WTC11 (cell line): ENCODE data around the gene PROSER3. TPM values are rescaled to one million over a fixed set of nuclear protein-coding genes. Genes with fewer than 3 reads are reported as not detected.

Experiments used
- ATAC-seq: fragments of 200-7000 bp; cut with Tn5 transposase; 2 replicates; pipeline ENCODE4 v1.10.0; 2021; ENCODE audit warnings: mild to moderate bottlenecking, moderate library complexity
- CTCF ChIA-PET: fragments of 300-600 bp; sonication (Branson Sonifier 250); formaldehyde crosslinking; loops from one replicate; lab custom pipeline; 2021; ENCODE audit warnings: antibody characterized with exemption; lab: Charles Lee
- POLR2A ChIA-PET: fragments of 350-600 bp; sonication (Branson Sonifier 250); formaldehyde crosslinking; loops from one replicate; lab custom pipeline; 2021; ENCODE audit warnings: antibody characterized with exemption; lab: Charles Lee
- DNase-seq: peaks from one replicate; pipeline ENCODE4 v3.0.0; 2021; ENCODE audit warnings: low spot score
- H3K27ac Mint-ChIP-seq: 2 replicates; pipeline ENCODE4 v1.8.0; 2021; ENCODE audit warnings: mixed read lengths
- H3K27me3 Mint-ChIP-seq: 2 replicates; pipeline ENCODE4 v1.8.0; 2021; ENCODE audit warnings: low read depth, mild to moderate bottlenecking, moderate library complexity, mixed read lengths
- H3K36me3 Mint-ChIP-seq: 2 replicates; pipeline ENCODE4 v1.8.0; 2021; ENCODE audit warnings: mixed read lengths
- H3K4me1 Mint-ChIP-seq: 2 replicates; pipeline ENCODE4 v1.8.0; 2022; ENCODE audit warnings: mixed read lengths
- H3K4me3 Mint-ChIP-seq: 2 replicates; pipeline ENCODE4 v1.8.0; 2021; ENCODE audit warnings: mild to moderate bottlenecking, moderate library complexity, mixed read lengths
- H3K9me3 Mint-ChIP-seq: 2 replicates; pipeline ENCODE4 v1.8.0; 2021; ENCODE audit warnings: mixed read lengths
- ATF3 ChIP-seq: sonication (generic); formaldehyde crosslinking; conservative IDR thresholded peaks from 2 replicates; pipeline ENCODE4 v1.8.1; 2022; ENCODE audit warnings: mild to moderate bottlenecking, missing genetic modification reagents
- CREM ChIP-seq: sonication (generic); formaldehyde crosslinking; IDR thresholded peaks from 2 replicates; pipeline ENCODE4 v1.8.1; 2022; ENCODE audit warnings: mild to moderate bottlenecking, missing genetic modification reagents, moderate library complexity
- E2F4 ChIP-seq: sonication (generic); formaldehyde crosslinking; IDR thresholded peaks from 2 replicates; pipeline ENCODE4 v1.8.1; 2022; ENCODE audit warnings: low read depth, mild to moderate bottlenecking, moderate library complexity, missing genetic modification reagents, borderline replicate concordance
- ETV6 ChIP-seq: sonication (generic); formaldehyde crosslinking; IDR thresholded peaks from 2 replicates; pipeline ENCODE4 v1.8.1; 2022; ENCODE audit warnings: mild to moderate bottlenecking, missing genetic modification reagents
- IRF2 ChIP-seq: sonication (generic); formaldehyde crosslinking; IDR thresholded peaks from 2 replicates; pipeline ENCODE4 v1.8.0; 2022; ENCODE audit warnings: low read depth, missing genetic modification reagents, borderline replicate concordance
- KAT7 ChIP-seq: sonication (generic); formaldehyde crosslinking; IDR thresholded peaks from 2 replicates; pipeline ENCODE4 v1.8.1; 2023; ENCODE audit warnings: missing genetic modification reagents, mild to moderate bottlenecking, borderline replicate concordance
- MAX ChIP-seq: sonication (generic); formaldehyde crosslinking; IDR thresholded peaks from 2 replicates; pipeline ENCODE4 v1.8.0; 2022; ENCODE audit warnings: mild to moderate bottlenecking, missing genetic modification reagents
- NFE2L1 ChIP-seq: sonication (generic); formaldehyde crosslinking; IDR thresholded peaks from 2 replicates; pipeline ENCODE4 v1.8.1; 2023; ENCODE audit warnings: missing genetic modification reagents
- RORB ChIP-seq: fragments of 250-450 bp; sonication (Bioruptor Pico); IDR thresholded peaks from 2 replicates; pipeline ENCODE4 v1.9.0; 2021; ENCODE audit warnings: mild to moderate bottlenecking
- SMAD3 ChIP-seq: sonication (generic); formaldehyde crosslinking; IDR thresholded peaks from 2 replicates; pipeline ENCODE4 v1.8.0; 2022; ENCODE audit warnings: missing genetic modification reagents, mild to moderate bottlenecking, borderline replicate concordance
- USF1 ChIP-seq: sonication (generic); formaldehyde crosslinking; IDR thresholded peaks from 2 replicates; pipeline ENCODE4 v1.8.0; 2022; ENCODE audit warnings: mild to moderate bottlenecking, missing genetic modification reagents
- total RNA-seq: library from RNA; stranded (reverse); gene quantifications from 3 replicates; pipeline ENCODE4 v1.2.3, GENCODE V29; 2021

PROSER3 gene
- total RNA-seq, 1 experiment from 2014 or later, result 32.9 TPM

GRCh38 chr19:35714601-35715354 is 43.2 kb upstream of the PROSER3 start:
- DNase-seq, result peak; percentile 51
- H3K36me3 Mint-ChIP-seq, result no peaks in the 10 kb centered on the region
- H3K27ac Mint-ChIP-seq, result no peak overlapping the region
- CTCF ChIA-PET, result interaction anchor here (0.9 to 2.7 kb wide), 7 partner anchors 12 to 205 kb away, joined by 3 to 16 read pairs (median 4); no protein-coding TSS in a partner anchor
- no peaks in the 10 kb centered on the region for H3K9me3 Mint-ChIP-seq
- H3K27me3 Mint-ChIP-seq, result no peaks in the 10 kb centered on the region
- H3K4me3 Mint-ChIP-seq, result peak overlapping the region; percentile 83
- H3K4me1 Mint-ChIP-seq, result peaks cover 46% of the 10 kb centered on the region
- ATAC-seq, result no peak
- POLR2A ChIA-PET, result interaction anchor here (4.0 kb wide), 1 partner anchor 12 kb away, joined by 14 read pairs; the partner anchor contains the start of gene ZBTB32
- no peak for TF ChIP-seq ETV6 (CRISPR knock-in tag)
- peak; percentile 43; the same call in 1 of the 2 replicates for TF ChIP-seq MAX

- DNase-seq (no peak), ATAC-seq (no peak)
- Mint-ChIP-seq H3K27ac (no peak overlapping the region), H3K4me3 (peak overlapping the region; percentile 83), H3K27me3 (no peaks in the 10 kb centered on the region), H3K36me3 (peaks cover 3% of the 10 kb centered on the region)
- POLR2A ChIA-PET, result interaction anchor here (4.0 kb wide), 1 partner anchor 12 kb away, joined by 14 read pairs; the partner anchor contains the start of gene ZBTB32
- TF ChIP-seq KAT7 (CRISPR knock-in tag) (peak; percentile 8; the same call in 1 of the 2 replicates), RORB (no peak)
- TF ChIP-seq, all 79 proteins: peak for 1
- CTCF ChIA-PET, result interaction anchor here (1.3 to 2.7 kb wide), 6 partner anchors 13 to 205 kb away, joined by 3 to 16 read pairs (median 6); no protein-coding TSS in a partner anchor
- no peaks in the 10 kb centered on the region for H3K9me3 Mint-ChIP-seq
- H3K4me1 Mint-ChIP-seq, result peaks cover 46% of the 10 kb centered on the region
These were observed 42.6 kb upstream of the PROSER3 start for GRCh38 chr19:35715355-35715809.

GRCh38 chr19:35715981-35716800 is 41.8 kb upstream of the PROSER3 start:
- ChIA-PET CTCF (interaction anchor here (0.6 to 2.7 kb wide), 5 partner anchors 13 to 158 kb away, joined by 3 to 16 read pairs (median 3); no protein-coding TSS in a partner anchor), POLR2A (no interaction called here)
- ATAC-seq (peak; percentile 3), DNase-seq (no peak)
- H3K4me1 Mint-ChIP-seq, result peaks cover 43% of the 10 kb centered on the region
- H3K4me3 Mint-ChIP-seq, result peak overlapping the region; percentile 83
- no peaks in the 10 kb centered on the region for H3K27me3 Mint-ChIP-seq
- 0 out of 2 replicates have a peak, but pooled peaks have one; percentile 26 for TF ChIP-seq USF1 (CRISPR knock-in tag)
- 0 out of 2 replicates have a peak, but pooled peaks have one; percentile 53 for TF ChIP-seq E2F4 (CRISPR knock-in tag)
- no peak for TF ChIP-seq ETV6 (CRISPR knock-in tag)
- 0 out of 2 replicates have a peak, but pooled peaks have one; percentile 56 for TF ChIP-seq IRF2 (CRISPR knock-in tag)
- TF ChIP-seq NFE2L1 (CRISPR knock-in tag), result peak; percentile 54; the same call in 1 of the 2 replicates
- TF ChIP-seq SMAD3 (CRISPR knock-in tag), result peak; percentile 56; the same call in 1 of the 2 replicates
- no peak for TF ChIP-seq CREM (CRISPR knock-in tag)
- TF ChIP-seq MAX, result peak; percentile 86
- TF ChIP-seq ATF3, result no peak
- peaks cover 3% of the 10 kb centered on the region for H3K36me3 Mint-ChIP-seq
- no peaks in the 10 kb centered on the region for H3K9me3 Mint-ChIP-seq
- H3K27ac Mint-ChIP-seq, result peak overlapping the region; percentile 97
